Measurements from ENCODE around the gene HEATR5A.
"Not testable (repeated sequence)": the region's sequence is repeated elsewhere in the genome, so short reads cannot be mapped to it uniquely, and the experiment has no call there.

HEATR5A gene

GRCh38 chr14:31283153-31283552 lies 137.2 kb downstream of the HEATR5A start:
- peaks cover 6% of the 10 kb centered on the region for H3K4me1 ChIP-seq (ENCODE audit: control insufficient read depth, insufficient read depth, low read length)
- no peaks in the 10 kb centered on the region for H3K9me3 ChIP-seq (ENCODE audit: control insufficient read depth, low read length)
- H3K9ac ChIP-seq (ENCODE audit: low read length) = no peak overlapping the region
- no peaks in the 10 kb centered on the region for H3K27me3 ChIP-seq (ENCODE audit: control insufficient read depth, insufficient read depth, low read length)
- H3K36me3 ChIP-seq (ENCODE audit: control insufficient read depth, insufficient read depth, low read length) = no peaks in the 10 kb centered on the region
- no peak overlapping the region for H3K4me3 ChIP-seq (ENCODE audit: low read length)

GRCh38 chr14:31280871-31281220 lies 139.5 kb downstream of the HEATR5A start:
- no peaks in the 10 kb centered on the region for H3K27me3 ChIP-seq (ENCODE audit: control insufficient read depth, insufficient read depth, low read length)
- H3K9ac ChIP-seq (ENCODE audit: low read length) = no peak overlapping the region
- no peak overlapping the region for H3K4me3 ChIP-seq (ENCODE audit: low read length)
- peaks cover 6% of the 10 kb centered on the region for H3K4me1 ChIP-seq (ENCODE audit: control insufficient read depth, insufficient read depth, low read length)
- no peaks in the 10 kb centered on the region for H3K36me3 ChIP-seq (ENCODE audit: control insufficient read depth, insufficient read depth, low read length)
- no peaks in the 10 kb centered on the region for H3K9me3 ChIP-seq (ENCODE audit: control insufficient read depth, low read length)

GRCh38 chr14:31280132-31280870 lies 140.0 kb downstream of the HEATR5A start:
- Histone ChIP-seq H3K27me3 (ENCODE audit: control insufficient read depth, insufficient read depth, low read length) (no peaks in the 10 kb centered on the region), H3K36me3 (ENCODE audit: control insufficient read depth, insufficient read depth, low read length) (no peaks in the 10 kb centered on the region), H3K9ac (ENCODE audit: low read length) (no peak overlapping the region), H3K4me1 (ENCODE audit: control insufficient read depth, insufficient read depth, low read length) (peaks cover 6% of the 10 kb centered on the region), H3K9me3 (ENCODE audit: control insufficient read depth, low read length) (no peaks in the 10 kb centered on the region), H3K4me3 (ENCODE audit: low read length) (no peak overlapping the region)

GRCh38 chr14:31278883-31279282 lies 141.5 kb downstream of the HEATR5A start:
- no peaks in the 10 kb centered on the region for H3K9me3 ChIP-seq (ENCODE audit: control insufficient read depth, low read length)

GRCh38 chr14:31277085-31277484 lies 143.3 kb downstream of the HEATR5A start:
- no peak overlapping the region for H3K9ac ChIP-seq (ENCODE audit: low read length)
- H3K9me3 ChIP-seq (ENCODE audit: control insufficient read depth, low read length) = no peaks in the 10 kb centered on the region
- peaks cover 17% of the 10 kb centered on the region for H3K4me1 ChIP-seq (ENCODE audit: control insufficient read depth, insufficient read depth, low read length)
- no peaks in the 10 kb centered on the region for H3K36me3 ChIP-seq (ENCODE audit: control insufficient read depth, insufficient read depth, low read length)
- H3K4me3 ChIP-seq (ENCODE audit: low read length) = no peak overlapping the region
- no peaks in the 10 kb centered on the region for H3K27me3 ChIP-seq (ENCODE audit: control insufficient read depth, insufficient read depth, low read length)

More at GRCh38 chr14:31278883-31279282, 141.5 kb downstream of the HEATR5A start:
- Histone ChIP-seq H3K9ac (ENCODE audit: low read length) (no peak overlapping the region), H3K36me3 (ENCODE audit: control insufficient read depth, insufficient read depth, low read length) (no peaks in the 10 kb centered on the region), H3K4me3 (ENCODE audit: low read length) (no peak overlapping the region), H3K4me1 (ENCODE audit: control insufficient read depth, insufficient read depth, low read length) (peaks cover 10% of the 10 kb centered on the region), H3K27me3 (ENCODE audit: control insufficient read depth, insufficient read depth, low read length) (no peaks in the 10 kb centered on the region)

- H3K4me3 ChIP-seq (ENCODE audit: low read length); H3K9me3 ChIP-seq (ENCODE audit: control insufficient read depth, low read length); H3K36me3 ChIP-seq (ENCODE audit: control insufficient read depth, insufficient read depth, low read length); H3K9ac ChIP-seq (ENCODE audit: low read length); H3K27me3 ChIP-seq (ENCODE audit: control insufficient read depth, insufficient read depth, low read length): not testable (repeated sequence)
- H3K4me1 ChIP-seq (ENCODE audit: control insufficient read depth, insufficient read depth, low read length) = peaks cover 17% of the 10 kb centered on the region
Measured at GRCh38 chr14:31276417-31276816, 143.9 kb downstream of the HEATR5A start.

GRCh38 chr14:31275731-31276130 lies 144.6 kb downstream of the HEATR5A start:
- H3K9ac ChIP-seq (ENCODE audit: low read length) = no peak overlapping the region
- peaks cover 17% of the 10 kb centered on the region for H3K4me1 ChIP-seq (ENCODE audit: control insufficient read depth, insufficient read depth, low read length)
- H3K36me3 ChIP-seq (ENCODE audit: control insufficient read depth, insufficient read depth, low read length) = no peaks in the 10 kb centered on the region
- no peak overlapping the region for H3K4me3 ChIP-seq (ENCODE audit: low read length)
- H3K9me3 ChIP-seq (ENCODE audit: control insufficient read depth, low read length) = no peaks in the 10 kb centered on the region
- H3K27me3 ChIP-seq (ENCODE audit: control insufficient read depth, insufficient read depth, low read length) = no peaks in the 10 kb centered on the region

- no peak overlapping the region for H3K9ac ChIP-seq (ENCODE audit: low read length)
- H3K27me3 ChIP-seq (ENCODE audit: control insufficient read depth, insufficient read depth, low read length) = no peaks in the 10 kb centered on the region
- H3K9me3 ChIP-seq (ENCODE audit: control insufficient read depth, low read length) = peaks cover 9% of the 10 kb centered on the region
- H3K36me3 ChIP-seq (ENCODE audit: control insufficient read depth, insufficient read depth, low read length) = peaks cover 5% of the 10 kb centered on the region
- peaks cover 29% of the 10 kb centered on the region for H3K4me1 ChIP-seq (ENCODE audit: control insufficient read depth, insufficient read depth, low read length)
- no peak overlapping the region for H3K4me3 ChIP-seq (ENCODE audit: low read length)
Measured at GRCh38 chr14:31271648-31272047, 148.7 kb downstream of the HEATR5A start.

GRCh38 chr14:31270196-31270772 lies 150.1 kb downstream of the HEATR5A start:
- peaks cover 5% of the 10 kb centered on the region for H3K36me3 ChIP-seq (ENCODE audit: control insufficient read depth, insufficient read depth, low read length)
- peaks cover 42% of the 10 kb centered on the region for H3K4me1 ChIP-seq (ENCODE audit: control insufficient read depth, insufficient read depth, low read length)
- H3K9me3 ChIP-seq (ENCODE audit: control insufficient read depth, low read length) = peaks cover 9% of the 10 kb centered on the region
- no peak overlapping the region for H3K4me3 ChIP-seq (ENCODE audit: low read length)
- H3K27me3 ChIP-seq (ENCODE audit: control insufficient read depth, insufficient read depth, low read length) = no peaks in the 10 kb centered on the region
- H3K9ac ChIP-seq (ENCODE audit: low read length) = no peak overlapping the region

- peaks cover 9% of the 10 kb centered on the region for H3K9me3 ChIP-seq (ENCODE audit: control insufficient read depth, low read length)
- H3K4me1 ChIP-seq (ENCODE audit: control insufficient read depth, insufficient read depth, low read length) = peaks cover 48% of the 10 kb centered on the region
- no peak overlapping the region for H3K9ac ChIP-seq (ENCODE audit: low read length)
- H3K36me3 ChIP-seq (ENCODE audit: control insufficient read depth, insufficient read depth, low read length) = peaks cover 5% of the 10 kb centered on the region
- H3K4me3 ChIP-seq (ENCODE audit: low read length) = no peak overlapping the region
- H3K27me3 ChIP-seq (ENCODE audit: control insufficient read depth, insufficient read depth, low read length) = no peaks in the 10 kb centered on the region
Measured at GRCh38 chr14:31269634-31270195, 150.6 kb downstream of the HEATR5A start.

GRCh38 chr14:31268216-31268615 lies 152.1 kb downstream of the HEATR5A start:
- no peaks in the 10 kb centered on the region for H3K27me3 ChIP-seq (ENCODE audit: control insufficient read depth, insufficient read depth, low read length)
- no peak overlapping the region for H3K9ac ChIP-seq (ENCODE audit: low read length)
- peaks cover 56% of the 10 kb centered on the region for H3K4me1 ChIP-seq (ENCODE audit: control insufficient read depth, insufficient read depth, low read length)
- peaks cover 5% of the 10 kb centered on the region for H3K36me3 ChIP-seq (ENCODE audit: control insufficient read depth, insufficient read depth, low read length)
- no peak overlapping the region for H3K4me3 ChIP-seq (ENCODE audit: low read length)
- peaks cover 9% of the 10 kb centered on the region for H3K9me3 ChIP-seq (ENCODE audit: control insufficient read depth, low read length)

GRCh38 chr14:31266437-31267331 lies 153.7 kb downstream of the HEATR5A start:
- H3K9ac ChIP-seq (ENCODE audit: low read length) = no peak overlapping the region
- peaks cover 5% of the 10 kb centered on the region for H3K36me3 ChIP-seq (ENCODE audit: control insufficient read depth, insufficient read depth, low read length)
- H3K27me3 ChIP-seq (ENCODE audit: control insufficient read depth, insufficient read depth, low read length) = no peaks in the 10 kb centered on the region
- no peak overlapping the region for H3K4me3 ChIP-seq (ENCODE audit: low read length)
- H3K4me1 ChIP-seq (ENCODE audit: control insufficient read depth, insufficient read depth, low read length) = peaks cover 66% of the 10 kb centered on the region
- peaks cover 9% of the 10 kb centered on the region for H3K9me3 ChIP-seq (ENCODE audit: control insufficient read depth, low read length)

All from mucosa of stomach (tissue), 1 donor.